ENCODE measurements around the gene DHCR24. TPM values are rescaled to one million over a fixed set of nuclear protein-coding genes. Genes with fewer than 3 reads are reported as not detected.
"Not testable (repeated sequence)": the region's sequence is repeated elsewhere in the genome, so short reads cannot be mapped to it uniquely, and the experiment has no call there.

Gene DHCR24
- total RNA-seq, 1 donor from 2014 or later = 9.9 TPM

DNA sequence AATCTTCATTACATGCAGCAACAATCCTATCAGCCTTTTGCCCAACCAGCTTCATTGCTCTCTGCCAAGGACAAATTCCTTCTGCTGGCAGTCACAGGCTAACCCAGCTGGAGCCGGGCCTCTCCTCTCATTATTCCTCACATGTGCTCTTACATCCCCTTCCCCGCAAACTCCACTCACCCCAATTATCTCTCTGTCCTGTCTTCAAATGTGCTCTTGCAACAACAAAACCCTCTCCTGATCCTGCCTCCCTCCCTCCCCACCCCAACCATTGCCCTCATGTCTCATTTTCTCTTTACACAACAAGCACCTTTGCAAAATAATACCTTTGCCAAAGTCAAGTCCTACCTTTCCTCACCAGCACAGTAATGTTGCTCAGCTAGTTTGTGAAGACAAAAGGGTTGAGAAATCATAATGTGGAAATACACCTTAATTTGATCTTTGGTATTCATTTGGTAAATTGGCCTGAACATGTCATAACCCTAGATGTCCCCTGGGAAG, 36.0 kb upstream of the DHCR24 start:
- H3K27ac ChIP-seq (ENCODE audit: low read depth, low read length) = no peak overlapping the region
- H3K4me3 ChIP-seq (ENCODE audit: low read length in 3 of 3) = no peak overlapping the region
- peaks cover 26 to 40% (median 37%) of the 10 kb centered on the region in 3 donors for H3K4me1 ChIP-seq (ENCODE audit: control insufficient read depth in 3 of 3, insufficient read depth in 3 of 3, low read length in 3 of 3)
- no peak overlapping the region for H3K9ac ChIP-seq (ENCODE audit: low read depth in 1 of 3, low read length in 3 of 3)
- H3K27me3 ChIP-seq (ENCODE audit: control insufficient read depth in 3 of 3, insufficient read depth in 3 of 3, low read length in 3 of 3) = no peaks in the 10 kb centered on the region
- peaks cover 0 to 2% (median 0%) of the 10 kb centered on the region in 3 donors for H3K9me3 ChIP-seq (ENCODE audit: control insufficient read depth in 3 of 3, low read length in 3 of 3)
- H3K36me3 ChIP-seq (ENCODE audit: control insufficient read depth in 3 of 3, insufficient read depth in 3 of 3, low read length in 3 of 3) = no peaks in the 10 kb centered on the region

- no peak overlapping the region for H3K4me3 ChIP-seq (ENCODE audit: low read length in 3 of 3)
- no peaks in the 10 kb centered on the region for H3K36me3 ChIP-seq (ENCODE audit: control insufficient read depth in 3 of 3, insufficient read depth in 3 of 3, low read length in 3 of 3)
- peaks cover 0 to 2% (median 0%) of the 10 kb centered on the region in 3 donors for H3K9me3 ChIP-seq (ENCODE audit: control insufficient read depth in 3 of 3, low read length in 3 of 3)
- no peak overlapping the region for H3K27ac ChIP-seq (ENCODE audit: low read depth, low read length)
- H3K9ac ChIP-seq (ENCODE audit: low read depth in 1 of 3, low read length in 3 of 3) = peak overlapping the region in 1 of 3 donors; percentile 33
- H3K27me3 ChIP-seq (ENCODE audit: control insufficient read depth in 3 of 3, insufficient read depth in 3 of 3, low read length in 3 of 3) = no peaks in the 10 kb centered on the region
- H3K4me1 ChIP-seq (ENCODE audit: control insufficient read depth in 3 of 3, insufficient read depth in 3 of 3, low read length in 3 of 3) = peaks cover 20 to 33% (median 29%) of the 10 kb centered on the region in 3 donors
Observed at GRCh38 chr1:54922040-54922761, 35.2 kb upstream of the DHCR24 start.

DNA sequence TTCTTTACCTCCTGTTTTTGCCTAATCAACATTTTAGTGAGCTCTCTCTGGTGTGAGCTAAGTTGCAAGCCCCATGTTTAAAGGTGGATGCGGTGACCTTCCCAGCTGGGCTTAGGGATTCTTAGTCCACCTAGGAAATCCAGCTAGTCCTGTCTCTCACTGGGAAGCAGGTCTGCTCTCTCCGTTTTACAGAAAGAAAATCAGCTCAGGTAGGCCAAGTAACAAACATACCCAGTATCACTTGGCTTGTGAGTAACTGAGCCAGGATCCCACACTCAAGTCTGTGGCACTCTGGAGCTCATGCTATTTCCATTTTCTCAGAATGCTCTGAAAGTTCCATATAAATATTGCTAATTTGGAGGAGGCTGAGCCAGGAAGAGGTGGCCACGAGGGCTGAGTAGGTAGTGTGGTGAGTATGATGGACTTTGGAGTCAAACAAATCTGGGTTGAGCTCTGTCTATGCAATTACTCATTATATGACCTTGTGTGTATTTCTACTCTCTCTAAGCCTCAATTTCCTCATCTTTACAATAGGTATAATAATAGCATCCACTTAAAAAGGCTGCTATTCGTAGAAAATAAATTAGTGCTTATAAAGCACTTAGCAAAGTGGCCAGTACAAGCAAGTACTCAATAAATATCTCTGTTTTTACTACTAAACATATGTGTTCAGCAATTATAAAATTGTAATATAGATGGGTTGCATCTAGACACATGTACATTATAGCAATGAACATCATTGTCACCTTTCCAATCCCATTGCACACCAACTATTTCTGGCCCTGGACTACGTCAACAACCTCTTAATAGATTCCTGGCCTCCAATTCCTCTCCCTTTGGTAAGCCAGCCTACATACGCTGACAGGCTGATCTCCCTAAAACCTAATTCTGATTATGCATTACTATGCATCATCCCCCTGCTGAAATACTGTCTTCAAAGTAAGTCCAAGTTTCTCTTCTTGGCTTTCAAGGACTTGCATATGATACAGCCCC, 32.7 kb upstream of the DHCR24 start:
- no peak overlapping the region for H3K27ac ChIP-seq (ENCODE audit: low read depth, low read length)
- peaks cover 9 to 21% (median 16%) of the 10 kb centered on the region in 3 donors for H3K4me1 ChIP-seq (ENCODE audit: control insufficient read depth in 3 of 3, insufficient read depth in 3 of 3, low read length in 3 of 3)
- H3K9ac ChIP-seq (ENCODE audit: low read depth in 1 of 3, low read length in 3 of 3) = peak overlapping the region in 1 of 3 donors; percentile 51
- H3K4me3 ChIP-seq (ENCODE audit: low read length in 3 of 3) = no peak overlapping the region
- H3K36me3 ChIP-seq (ENCODE audit: control insufficient read depth in 3 of 3, insufficient read depth in 3 of 3, low read length in 3 of 3) = no peaks in the 10 kb centered on the region
- H3K27me3 ChIP-seq (ENCODE audit: control insufficient read depth in 3 of 3, insufficient read depth in 3 of 3, low read length in 3 of 3) = no peaks in the 10 kb centered on the region
- peaks cover 0 to 2% (median 0%) of the 10 kb centered on the region in 3 donors for H3K9me3 ChIP-seq (ENCODE audit: control insufficient read depth in 3 of 3, low read length in 3 of 3)

DNA sequence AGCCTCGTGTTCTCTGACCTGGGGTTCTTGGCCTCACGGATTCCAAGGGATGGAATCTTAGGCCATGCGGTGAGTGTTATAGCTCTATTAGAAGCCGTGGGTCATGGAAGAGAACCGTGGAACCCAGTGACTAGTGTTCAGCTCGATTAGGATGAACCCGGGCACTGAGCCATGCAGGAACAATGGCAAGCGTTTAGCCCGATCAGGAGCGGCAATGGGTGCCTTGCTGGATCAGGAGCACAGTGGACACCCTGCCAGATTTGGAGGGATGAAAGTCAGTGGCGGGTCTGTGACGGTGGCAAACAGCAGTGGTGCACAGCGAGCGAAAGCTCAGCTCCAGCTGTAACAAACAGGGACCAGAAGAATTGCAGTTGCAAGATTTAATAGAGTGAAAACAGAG, 24.1 kb upstream of the DHCR24 start:
- not testable (repeated sequence) for H3K27ac ChIP-seq (ENCODE audit: low read depth, low read length); H3K4me3 ChIP-seq (ENCODE audit: low read length in 3 of 3); H3K9ac ChIP-seq (ENCODE audit: low read depth in 1 of 3, low read length in 3 of 3); H3K27me3 ChIP-seq (ENCODE audit: control insufficient read depth in 3 of 3, insufficient read depth in 3 of 3, low read length in 3 of 3); H3K36me3 ChIP-seq (ENCODE audit: control insufficient read depth in 3 of 3, insufficient read depth in 3 of 3, low read length in 3 of 3); H3K4me1 ChIP-seq (ENCODE audit: control insufficient read depth in 3 of 3, insufficient read depth in 3 of 3, low read length in 3 of 3); H3K9me3 ChIP-seq (ENCODE audit: control insufficient read depth in 3 of 3, low read length in 3 of 3)

DNA sequence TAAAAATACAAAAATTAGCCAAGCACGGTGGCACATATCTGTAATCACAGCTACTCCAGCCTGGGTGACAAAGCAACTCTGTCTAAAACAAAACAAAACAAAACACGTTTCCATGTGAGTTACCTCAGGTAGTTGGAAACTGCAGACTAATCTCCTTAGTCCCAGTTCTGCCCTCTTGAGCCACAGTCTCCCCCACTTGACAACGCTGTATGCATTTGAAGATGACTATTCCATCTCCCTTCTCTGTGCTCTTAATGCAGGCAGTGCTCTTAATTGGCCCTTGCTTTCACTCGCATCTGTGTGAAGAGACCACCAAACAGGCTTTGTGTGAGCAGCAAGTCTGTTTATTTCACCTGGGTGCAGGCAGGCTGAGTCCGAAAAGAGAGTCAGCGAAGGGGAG, 19.6 kb upstream of the DHCR24 start:
- H3K4me3 ChIP-seq (ENCODE audit: low read length in 3 of 3) = no peak overlapping the region
- no peaks in the 10 kb centered on the region for H3K36me3 ChIP-seq (ENCODE audit: control insufficient read depth in 3 of 3, insufficient read depth in 3 of 3, low read length in 3 of 3)
- H3K4me1 ChIP-seq (ENCODE audit: control insufficient read depth in 3 of 3, insufficient read depth in 3 of 3, low read length in 3 of 3) = no peaks in the 10 kb centered on the region
- no peak overlapping the region for H3K9ac ChIP-seq (ENCODE audit: low read depth in 1 of 3, low read length in 3 of 3)
- H3K27me3 ChIP-seq (ENCODE audit: control insufficient read depth in 3 of 3, insufficient read depth in 3 of 3, low read length in 3 of 3) = no peaks in the 10 kb centered on the region
- H3K9me3 ChIP-seq (ENCODE audit: control insufficient read depth in 3 of 3, low read length in 3 of 3) = no peaks in the 10 kb centered on the region
- H3K27ac ChIP-seq (ENCODE audit: low read depth, low read length) = no peak overlapping the region

- no peak overlapping the region for H3K27ac ChIP-seq (ENCODE audit: low read depth, low read length)
Observed at GRCh38 chr1:54904476-54905048, 17.6 kb upstream of the DHCR24 start.

DNA sequence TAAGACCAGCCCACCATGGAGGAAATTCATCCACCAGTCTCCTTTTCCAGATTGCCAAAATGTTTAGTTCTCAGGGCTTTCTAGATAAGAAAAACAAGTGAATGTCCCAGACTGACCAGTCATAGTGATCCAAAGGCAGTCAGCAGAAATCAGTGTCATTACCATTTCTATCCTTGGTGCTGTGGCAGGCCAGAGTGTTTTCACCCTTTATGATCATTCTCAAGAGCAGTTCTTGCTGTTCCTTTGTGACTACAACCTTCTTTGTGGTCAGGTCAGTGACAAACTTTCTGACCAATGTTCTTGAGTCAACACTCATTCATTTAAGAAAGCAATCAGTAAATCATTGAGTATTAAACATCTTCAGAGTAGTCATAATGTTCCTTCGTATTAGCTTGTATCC, 7.3 kb upstream of the DHCR24 start:
- Histone ChIP-seq H3K36me3 (ENCODE audit: control insufficient read depth in 3 of 3, insufficient read depth in 3 of 3, low read length in 3 of 3) (no peaks in the 10 kb centered on the region), H3K27me3 (ENCODE audit: control insufficient read depth in 3 of 3, insufficient read depth in 3 of 3, low read length in 3 of 3) (no peaks in the 10 kb centered on the region), H3K4me1 (ENCODE audit: control insufficient read depth in 3 of 3, insufficient read depth in 3 of 3, low read length in 3 of 3) (no peaks in the 10 kb centered on the region), H3K9me3 (ENCODE audit: control insufficient read depth in 3 of 3, low read length in 3 of 3) (no peaks in the 10 kb centered on the region), H3K4me3 (ENCODE audit: low read length in 3 of 3) (no peak overlapping the region), H3K9ac (ENCODE audit: low read depth in 1 of 3, low read length in 3 of 3) (no peak overlapping the region), H3K27ac (ENCODE audit: low read depth, low read length) (no peak overlapping the region)

More at GRCh38 chr1:54904476-54905048, 17.6 kb upstream of the DHCR24 start:
- no peaks in the 10 kb centered on the region for H3K27me3 ChIP-seq (ENCODE audit: control insufficient read depth in 3 of 3, insufficient read depth in 3 of 3, low read length in 3 of 3)
- H3K9ac ChIP-seq (ENCODE audit: low read depth in 1 of 3, low read length in 3 of 3) = no peak overlapping the region
- no peaks in the 10 kb centered on the region for H3K9me3 ChIP-seq (ENCODE audit: control insufficient read depth in 3 of 3, low read length in 3 of 3)
- no peaks in the 10 kb centered on the region for H3K4me1 ChIP-seq (ENCODE audit: control insufficient read depth in 3 of 3, insufficient read depth in 3 of 3, low read length in 3 of 3)
- no peak overlapping the region for H3K4me3 ChIP-seq (ENCODE audit: low read length in 3 of 3)
- no peaks in the 10 kb centered on the region for H3K36me3 ChIP-seq (ENCODE audit: control insufficient read depth in 3 of 3, insufficient read depth in 3 of 3, low read length in 3 of 3)

DNA sequence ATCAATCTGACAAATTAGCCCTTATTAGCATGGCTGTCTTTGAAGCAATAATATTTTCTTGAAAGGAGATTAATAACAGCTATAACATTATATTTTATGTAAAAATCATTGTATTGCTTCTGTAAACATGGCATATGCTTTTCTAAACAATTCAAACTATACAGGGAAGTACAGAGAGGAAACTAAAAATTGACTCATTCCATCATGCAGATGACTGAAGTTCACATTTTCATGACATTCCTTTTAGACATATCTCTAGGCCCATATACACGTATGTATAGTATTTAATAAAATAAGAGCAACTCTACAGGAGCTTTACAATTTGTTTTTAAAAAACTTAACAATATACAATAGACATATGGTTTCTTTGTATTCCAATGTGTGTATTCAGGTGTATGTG, 5.6 kb upstream of the DHCR24 start:
- no peak overlapping the region for H3K4me3 ChIP-seq (ENCODE audit: low read length in 3 of 3)
- no peaks in the 10 kb centered on the region for H3K9me3 ChIP-seq (ENCODE audit: control insufficient read depth in 3 of 3, low read length in 3 of 3)
- H3K27ac ChIP-seq (ENCODE audit: low read depth, low read length) = no peak overlapping the region
- H3K27me3 ChIP-seq (ENCODE audit: control insufficient read depth in 3 of 3, insufficient read depth in 3 of 3, low read length in 3 of 3) = no peaks in the 10 kb centered on the region
- H3K4me1 ChIP-seq (ENCODE audit: control insufficient read depth in 3 of 3, insufficient read depth in 3 of 3, low read length in 3 of 3) = peaks cover 4 to 9% (median 8%) of the 10 kb centered on the region in 3 donors
- no peak overlapping the region for H3K9ac ChIP-seq (ENCODE audit: low read depth in 1 of 3, low read length in 3 of 3)
- no peaks in the 10 kb centered on the region for H3K36me3 ChIP-seq (ENCODE audit: control insufficient read depth in 3 of 3, insufficient read depth in 3 of 3, low read length in 3 of 3)

DNA sequence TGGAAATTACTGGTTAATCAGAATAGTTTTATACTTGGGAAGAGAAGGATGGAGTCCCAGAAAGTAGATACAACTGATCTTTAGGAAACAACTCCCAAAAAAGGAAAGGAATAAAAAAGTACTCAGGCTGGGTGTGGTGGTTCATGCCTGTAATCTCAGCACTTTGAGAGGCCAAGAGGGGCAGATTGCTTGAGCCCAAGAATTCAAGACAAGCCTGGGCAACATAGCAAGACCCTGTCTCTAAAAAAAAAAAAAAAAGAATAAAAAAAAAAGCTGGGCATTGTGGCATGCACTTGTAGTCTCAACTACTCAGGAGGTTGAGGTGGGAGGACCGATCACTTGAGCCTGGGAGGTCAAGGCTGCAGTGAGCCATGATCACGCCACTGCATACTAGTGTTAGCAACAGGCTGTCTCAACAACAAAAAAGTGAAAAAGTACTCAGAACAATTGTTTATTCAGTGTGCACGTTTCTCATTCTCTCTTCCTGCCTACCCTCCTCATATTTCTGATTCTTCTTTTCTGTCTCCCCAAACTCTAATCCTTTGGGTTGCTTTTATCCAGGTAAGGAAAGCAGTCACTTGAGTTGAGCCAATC, 2.2 kb upstream of the DHCR24 start:
- no peak overlapping the region for H3K9ac ChIP-seq (ENCODE audit: low read depth in 1 of 3, low read length in 3 of 3)
- H3K27ac ChIP-seq (ENCODE audit: low read depth, low read length) = no peak overlapping the region
- H3K27me3 ChIP-seq (ENCODE audit: control insufficient read depth in 3 of 3, insufficient read depth in 3 of 3, low read length in 3 of 3) = no peaks in the 10 kb centered on the region
- H3K4me3 ChIP-seq (ENCODE audit: low read length in 3 of 3) = no peak overlapping the region
- no peaks in the 10 kb centered on the region for H3K9me3 ChIP-seq (ENCODE audit: control insufficient read depth in 3 of 3, low read length in 3 of 3)
- peaks cover 13 to 37% (median 32%) of the 10 kb centered on the region in 3 donors for H3K4me1 ChIP-seq (ENCODE audit: control insufficient read depth in 3 of 3, insufficient read depth in 3 of 3, low read length in 3 of 3)
- no peaks in the 10 kb centered on the region for H3K36me3 ChIP-seq (ENCODE audit: control insufficient read depth in 3 of 3, insufficient read depth in 3 of 3, low read length in 3 of 3)
